ENCODE data around the gene TSACC. TPM values are rescaled to one million over a fixed set of nuclear protein-coding genes. Genes with fewer than 3 reads are reported as not detected.

TSACC gene
- total and polyA plus RNA-seq, 2 donors (not counting 1 experiment from before 2014, with no cell fraction given), result 0.69 to 1.2 TPM

DNA sequence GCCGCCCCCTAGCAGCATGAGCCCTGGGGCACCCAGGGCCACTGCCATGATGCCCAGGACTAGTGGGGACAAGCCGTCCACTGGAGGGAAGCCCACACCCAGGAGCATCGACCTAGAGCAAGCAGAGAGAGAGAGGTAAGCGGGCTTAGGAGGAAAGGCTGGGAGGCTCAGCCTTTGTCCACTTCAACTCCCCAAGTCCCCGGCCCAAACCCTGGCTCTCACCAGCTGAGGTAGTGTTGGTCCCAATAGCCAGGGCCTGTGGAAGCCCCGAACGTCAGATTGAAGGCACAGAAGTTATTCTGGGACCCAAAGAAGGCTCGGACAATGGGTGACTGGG is 45.3 kb upstream of the TSACC start:
- POLR2A ChIA-PET, result no interaction called here
- 96% methylated on average over 6 of the region's 8 CpGs for WGBS (ENCODE audit: insufficient coverage)

DNA sequence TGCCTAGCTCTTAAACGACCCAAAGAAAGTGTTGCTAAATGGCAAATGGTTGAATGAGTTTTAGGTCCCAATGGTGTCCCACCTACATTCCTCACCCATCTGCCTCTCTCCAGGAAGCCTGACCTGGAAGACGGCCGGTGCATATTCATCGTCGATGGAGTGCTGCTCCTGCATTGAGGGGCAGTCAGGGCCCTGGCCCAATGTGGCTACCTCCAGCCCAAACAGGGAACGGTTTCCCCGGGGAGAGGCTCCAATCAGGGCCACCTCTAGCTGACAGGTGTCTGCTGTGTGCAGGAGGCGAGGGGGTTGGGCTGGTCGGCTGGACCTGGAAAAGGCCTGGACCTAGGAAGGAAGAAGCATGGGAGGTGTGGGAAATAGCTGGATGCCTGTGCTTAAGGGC is 44.4 kb upstream of the TSACC start:
- 98% methylated on average over 6 of the region's 9 CpGs for WGBS (ENCODE audit: insufficient coverage)
- H3K79me2 ChIP-seq (ENCODE audit: control insufficient read depth, insufficient read depth, low read length), result peaks cover 10% of the 10 kb centered on the region
- H4K20me1 ChIP-seq (ENCODE audit: control insufficient read depth, insufficient read depth, low read length, poor library complexity, severe bottlenecking), result no peaks in the 10 kb centered on the region
- H3K9ac ChIP-seq (ENCODE audit: low read length), result no peak overlapping the region
- peaks cover 0 to 4% of the 10 kb centered on the region in 2 experiments for H3K36me3 ChIP-seq (replicated peaks in 1 of 2; ENCODE audit: control extremely low read depth in 1 of 2, control insufficient read depth in 1 of 2, extremely low read depth in 1 of 2, insufficient read depth in 2 of 2, low read length in 1 of 2)
- H3K4me3 Mint-ChIP-seq, result peak overlapping the region; percentile 44
- no peaks in the 10 kb centered on the region for H3K27me3 Mint-ChIP-seq
- H3K4me2 ChIP-seq (replicated peaks; ENCODE audit: low read depth, low read length, poor library complexity, severe bottlenecking), result no peak overlapping the region
- H3K9me3 ChIP-seq (ENCODE audit: control extremely low read depth in 1 of 3, control insufficient read depth in 2 of 3, insufficient read depth in 1 of 3, low read length in 2 of 3), result no peaks in the 10 kb centered on the region
- peaks cover 12 to 20% of the 10 kb centered on the region in 2 donors for H3K4me1 ChIP-seq (ENCODE audit: control insufficient read depth in 2 of 2, insufficient read depth in 2 of 2, low read length in 2 of 2)
- ATAC-seq (ENCODE audit: low read depth), result no peak
- no peak overlapping the region for H3K27ac Mint-ChIP-seq
- H3K4me1 Mint-ChIP-seq, result peaks cover 20% of the 10 kb centered on the region
- no peak overlapping the region for H3K27ac ChIP-seq (ENCODE audit: low read length in 2 of 2)
- H2AFZ ChIP-seq (ENCODE audit: insufficient read depth, low read depth, low read length, poor library complexity, severe bottlenecking), result no peak overlapping the region
- H3K27me3 ChIP-seq (replicated peaks in 1 of 4; ENCODE audit: control extremely low read depth in 1 of 4, control insufficient read depth in 3 of 4, insufficient read depth in 4 of 4, low read length in 3 of 4), result peaks cover 0 to 2% (median 0%) of the 10 kb centered on the region in 4 experiments
- intact Hi-C loops (cut with micrococcal nuclease), result loop anchor here (5.0 kb wide), 1 partner anchor 288 kb away; no protein-coding TSS in a partner anchor
- ChIA-PET POLR2A (interaction anchor here (1.0 kb wide), 1 partner anchor 11 kb away, joined by 3 read pairs; no protein-coding TSS in a partner anchor), CTCF (no interaction called here)
- no peak overlapping the region for H3K4me3 ChIP-seq (ENCODE audit: control extremely low read depth in 1 of 5, extremely low read depth in 1 of 5, insufficient read depth in 1 of 5, low read depth in 2 of 5, low read length in 4 of 5)
- no peaks in the 10 kb centered on the region for H3K9me3 Mint-ChIP-seq (ENCODE audit: insufficient read depth)
- TF ChIP-seq, protein P1, sequence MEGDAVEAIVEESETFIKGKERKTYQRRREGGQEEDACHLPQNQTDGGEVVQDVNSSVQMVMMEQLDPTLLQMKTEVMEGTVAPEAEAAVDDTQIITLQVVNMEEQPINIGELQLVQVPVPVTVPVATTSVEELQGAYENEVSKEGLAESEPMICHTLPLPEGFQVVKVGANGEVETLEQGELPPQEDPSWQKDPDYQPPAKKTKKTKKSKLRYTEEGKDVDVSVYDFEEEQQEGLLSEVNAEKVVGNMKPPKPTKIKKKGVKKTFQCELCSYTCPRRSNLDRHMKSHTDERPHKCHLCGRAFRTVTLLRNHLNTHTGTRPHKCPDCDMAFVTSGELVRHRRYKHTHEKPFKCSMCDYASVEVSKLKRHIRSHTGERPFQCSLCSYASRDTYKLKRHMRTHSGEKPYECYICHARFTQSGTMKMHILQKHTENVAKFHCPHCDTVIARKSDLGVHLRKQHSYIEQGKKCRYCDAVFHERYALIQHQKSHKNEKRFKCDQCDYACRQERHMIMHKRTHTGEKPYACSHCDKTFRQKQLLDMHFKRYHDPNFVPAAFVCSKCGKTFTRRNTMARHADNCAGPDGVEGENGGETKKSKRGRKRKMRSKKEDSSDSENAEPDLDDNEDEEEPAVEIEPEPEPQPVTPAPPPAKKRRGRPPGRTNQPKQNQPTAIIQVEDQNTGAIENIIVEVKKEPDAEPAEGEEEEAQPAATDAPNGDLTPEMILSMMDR (IDR thresholded peaks at IDR 0.05), result no peak
- no peak for DNase-seq

More for the DNA sequence above, 45.3 kb upstream of the TSACC start:
- Mint-ChIP-seq H3K9me3 (ENCODE audit: insufficient read depth) (no peaks in the 10 kb centered on the region), H3K27ac (no peak overlapping the region), H3K4me1 (peaks cover 20% of the 10 kb centered on the region), H3K4me3 (no peak overlapping the region), H3K27me3 (no peaks in the 10 kb centered on the region)
- Histone ChIP-seq H3K4me2 (replicated peaks; ENCODE audit: low read depth, low read length, poor library complexity, severe bottlenecking) (no peak overlapping the region), H3K9me3 (ENCODE audit: control extremely low read depth in 1 of 3, control insufficient read depth in 2 of 3, insufficient read depth in 1 of 3, low read length in 2 of 3) (no peaks in the 10 kb centered on the region), H3K27ac (ENCODE audit: low read length in 2 of 2) (no peak overlapping the region), H3K79me2 (ENCODE audit: control insufficient read depth, insufficient read depth, low read length) (peaks cover 10% of the 10 kb centered on the region), H3K36me3 (replicated peaks in 1 of 2; ENCODE audit: control extremely low read depth in 1 of 2, control insufficient read depth in 1 of 2, extremely low read depth in 1 of 2, insufficient read depth in 2 of 2, low read length in 1 of 2) (peaks cover 0 to 4% of the 10 kb centered on the region in 2 experiments), H3K4me3 (ENCODE audit: control extremely low read depth in 1 of 5, extremely low read depth in 1 of 5, insufficient read depth in 1 of 5, low read depth in 2 of 5, low read length in 4 of 5) (no peak overlapping the region), H3K9ac (ENCODE audit: low read length) (no peak overlapping the region), H2AFZ (ENCODE audit: insufficient read depth, low read depth, low read length, poor library complexity, severe bottlenecking) (no peak overlapping the region), H3K4me1 (ENCODE audit: control insufficient read depth in 2 of 2, insufficient read depth in 2 of 2, low read length in 2 of 2) (peaks cover 12 to 20% of the 10 kb centered on the region in 2 donors), H3K27me3 (replicated peaks in 1 of 4; ENCODE audit: control extremely low read depth in 1 of 4, control insufficient read depth in 3 of 4, insufficient read depth in 4 of 4, low read length in 3 of 4) (peaks cover 0 to 2% (median 0%) of the 10 kb centered on the region in 4 experiments), H4K20me1 (ENCODE audit: control insufficient read depth, insufficient read depth, low read length, poor library complexity, severe bottlenecking) (no peaks in the 10 kb centered on the region)
- TF ChIP-seq EZH2 (IDR thresholded peaks at IDR 0.05; ENCODE audit: borderline replicate concordance, insufficient read depth, low read depth, low read length, poor library complexity, severe bottlenecking), result no peak
- TF ChIP-seq, protein P1 (IDR thresholded peaks at IDR 0.05), result no peak
- intact Hi-C loops (cut with micrococcal nuclease), result loop anchor here (5.0 kb wide), 1 partner anchor 289 kb away; no protein-coding TSS in a partner anchor
- CTCF ChIA-PET, result no interaction called here
- DNase-seq (no peak), ATAC-seq (ENCODE audit: low read depth) (no peak)

Data from B cell (primary cell).